Measurements from ENCODE around the gene FNDC3B. TPM values are rescaled to one million over a fixed set of nuclear protein-coding genes. Genes with fewer than 3 reads are reported as not detected.

The FNDC3B gene
- total and polyA plus RNA-seq, 12 donors: 9.7 to 118 (median 85.0) TPM

- Histone ChIP-seq H3K9me3 (no peaks in the 10 kb centered on the region), H3K4me3 (no peak overlapping the region), H3K4me1 (no peaks in the 10 kb centered on the region), H3K27me3 (no peaks in the 10 kb centered on the region), H3K27ac (no peak overlapping the region), H3K36me3 (peaks cover 0 to 57% (median 4%) of the 10 kb centered on the region in 9 donors)
- ATAC-seq (no peak), DNase-seq (no peak)
- no peak for TF ChIP-seq CTCF (IDR thresholded peaks at IDR 0.05)
- 46 to 79% methylated on average over 2 of the region's 2 CpGs for WGBS, 2 donors
- intact Hi-C loops (cut with DNase I): no loop called here
These were observed 362.7 kb downstream of the FNDC3B start for GRCh38 chr3:172402090-172402489.

- H3K9me3 ChIP-seq: no peaks in the 10 kb centered on the region
- no peak overlapping the region for H3K4me3 ChIP-seq
- intact Hi-C loops (cut with DNase I): no loop called here
- H3K36me3 ChIP-seq: peaks cover 0 to 47% (median 1%) of the 10 kb centered on the region in 9 donors
- H3K27me3 ChIP-seq: no peaks in the 10 kb centered on the region
- no peak for TF ChIP-seq CTCF (IDR thresholded peaks at IDR 0.05)
- H3K4me1 ChIP-seq: no peaks in the 10 kb centered on the region
- DNase-seq: no peak
- H3K27ac ChIP-seq: no peak overlapping the region
- WGBS, 2 donors: 85 to 91% methylated on average over 8 of the region's 8 CpGs
- no peak for ATAC-seq
These were observed 363.7 kb downstream of the FNDC3B start for GRCh38 chr3:172402892-172403643.

- intact Hi-C loops (cut with DNase I): no loop called here
- H3K9me3 ChIP-seq: no peaks in the 10 kb centered on the region
- peaks cover 0 to 34% (median 0%) of the 10 kb centered on the region in 9 donors for H3K36me3 ChIP-seq
- WGBS, 2 donors: 73 to 77% methylated on average over 12 of the region's 12 CpGs
- no peaks in the 10 kb centered on the region for H3K4me1 ChIP-seq
- no peak overlapping the region for H3K4me3 ChIP-seq
- no peak overlapping the region for H3K27ac ChIP-seq
- no peak for TF ChIP-seq CTCF (IDR thresholded peaks at IDR 0.05)
- H3K27me3 ChIP-seq: no peaks in the 10 kb centered on the region
- no peak for DNase-seq
- no peak for ATAC-seq
These were observed 365.0 kb downstream of the FNDC3B start for GRCh38 chr3:172404237-172404962.

- H3K27ac ChIP-seq: no peak overlapping the region
- H3K4me3 ChIP-seq: no peak overlapping the region
- intact Hi-C loops (cut with DNase I): no loop called here
- H3K9me3 ChIP-seq: no peaks in the 10 kb centered on the region
- DNase-seq (no peak), ATAC-seq (no peak)
- no peak for TF ChIP-seq CTCF (IDR thresholded peaks at IDR 0.05)
- 91 to 93% methylated on average over 2 of the region's 2 CpGs for WGBS, 2 donors
- peaks cover 0 to 19% (median 0%) of the 10 kb centered on the region in 9 donors for H3K36me3 ChIP-seq
- no peaks in the 10 kb centered on the region for H3K4me1 ChIP-seq
- no peaks in the 10 kb centered on the region for H3K27me3 ChIP-seq
These were observed 366.5 kb downstream of the FNDC3B start for GRCh38 chr3:172405914-172406313.

Data from heart right ventricle (tissue), 16 donors.